Fibroblast of the aortic adventitia (primary cell): ENCODE results near the gene RAB40C. TPM values are rescaled to one million over a fixed set of nuclear protein-coding genes. Genes with fewer than 3 reads are reported as not detected.
A peak's percentile ranks its signal among the peaks of the same experiment; 100 is the strongest.

Experiments
- DNase-seq: peaks from one replicate; pipeline ENCODE4 v3.0.0-alpha.2; 2010; ENCODE audit warnings: low read depth
- H3K4me3 ChIP-seq: 2 replicates; pipeline ENCODE4 v1.5.1; 2011; ENCODE audit warnings: low read depth, mild to moderate bottlenecking, control low read depth, low read length, moderate library complexity
- CTCF ChIP-seq: IDR thresholded peaks from 2 replicates; pipeline ENCODE4 v1.5.1; 2011; ENCODE audit warnings: mild to moderate bottlenecking, low read length, control low read depth, inconsistent platforms; ENCODE audit not compliant: insufficient read depth
- total RNA-seq: library from RNA; depleted of rRNA; stranded (reverse); fragments of >200 nt; gene quantifications from 2 replicates; pipeline ENCODE4 v1.2.3, GENCODE V29; 2012; ENCODE audit warnings: low replicate concordance

The RAB40C gene
- total RNA-seq, 1 donor = 12.0 TPM

GRCh38 chr16:563072-563644, 26.7 kb upstream of the RAB40C start:
- H3K4me3 ChIP-seq = no peak overlapping the region
- no peak for DNase-seq
- no peak for TF ChIP-seq CTCF

- no peak for DNase-seq
- no peak for TF ChIP-seq CTCF
- no peak overlapping the region for H3K4me3 ChIP-seq
These were observed 25.0 kb upstream of the RAB40C start for GRCh38 chr16:564690-565418.

GRCh38 chr16:565419-566330, 24.2 kb upstream of the RAB40C start:
- no peak for TF ChIP-seq CTCF
- no peak for DNase-seq
- no peak overlapping the region for H3K4me3 ChIP-seq

GRCh38 chr16:566475-567372, 23.1 kb upstream of the RAB40C start, which contains the start of gene NHLRC4:
NHLRC4 (plus strand) TSS chr16:567005; CDS start chr16:568048, 1,043 bp downstream.
- H3K4me3 ChIP-seq = peak within 1 kb of the TSS; percentile 42
- peak; percentile 61 for DNase-seq
- no peak for TF ChIP-seq CTCF

GRCh38 chr16:567373-568256, 22.3 kb upstream of the RAB40C start:
- no peak overlapping the region for H3K4me3 ChIP-seq
- DNase-seq = no peak
- TF ChIP-seq CTCF = no peak
